GM12878 (cell line): ENCODE data around the gene SETD1A. TPM values are rescaled to one million over a fixed set of nuclear protein-coding genes. Genes with fewer than 3 reads are reported as not detected.

Experiments used
- ATAC-seq: fragments of 200-7000 bp; cut with Tn5 transposase; 3 replicates; pipeline ENCODE4 v1.9.1; 2020; ENCODE audit warnings: mild to moderate bottlenecking, moderate library complexity
- BruUV-seq: library from RNA; stranded (reverse); fragments of 400-500 nt; replicated peaks from 2 replicates; lab custom pipeline; 2021; lab: Mats Ljungman, UMichigan
- CTCF ChIA-PET: fragments of 300-600 bp; sonication (Branson Sonifier 250); formaldehyde crosslinking; extraction: SDS; loops from one replicate; lab custom pipeline; 2021; ENCODE audit warnings: inconsistent platforms; lab: Yijun Ruan, JAX
- POLR2A ChIA-PET: fragments of 350-600 bp; formaldehyde crosslinking; extraction: SDS; loops from one replicate; lab custom pipeline; 2021; ENCODE audit warnings: inconsistent platforms; lab: Charles Lee
- RAD21 ChIA-PET: fragments of 300-600 bp; sonication (Branson Sonifier 250); formaldehyde crosslinking; loops from one replicate; lab custom pipeline; 2023; ENCODE audit warnings: antibody characterized with exemption; ENCODE audit not compliant: unreplicated experiment; lab: Charles Lee
- SMC1A ChIA-PET: fragments of 300-600 bp; sonication (Branson Sonifier 250); formaldehyde crosslinking; loops from one replicate; lab custom pipeline; 2023; ENCODE audit not compliant: unreplicated experiment, uncharacterized antibody; lab: Charles Lee
- DNase-seq: peaks from one replicate; pipeline ENCODE4 v3.0.0-alpha.2; 2011; ENCODE audit warnings: low read depth, low spot score
- FAIRE-seq: peaks from 3 replicates; lab custom pipeline; 2011; peaks lifted over from hg19 to GRCh38; lab: Jason Lieb, UNC
- H2AFZ ChIP-seq: 2 replicates; pipeline ENCODE4 v1.6.0; 2011; ENCODE audit warnings: low read depth, low read length, control low read depth; ENCODE audit not compliant: control insufficient read depth
- H3K27ac ChIP-seq: 2 replicates; pipeline ENCODE4 v1.5.1; 2011; ENCODE audit warnings: control low read depth; ENCODE audit not compliant: control insufficient read depth, insufficient read depth
- H3K27me3 ChIP-seq, 2 experiments: replicated peaks in 1 of 2; 2 replicates each; pipeline versions ENCODE4 v1.6.0 to v1.6.1; 2011; ENCODE audit warnings: low read length in 1 of 2; ENCODE audit not compliant: control insufficient read depth in 2 of 2, insufficient read depth in 2 of 2
- H3K36me3 ChIP-seq, 2 experiments: 2 replicates each; pipeline ENCODE4 v1.5.1; 2011; ENCODE audit warnings: low read length in 1 of 2; ENCODE audit not compliant: control insufficient read depth in 2 of 2, insufficient read depth in 2 of 2
- H3K4me1 ChIP-seq: 2 replicates; pipeline ENCODE4 v1.6.1; 2011; ENCODE audit warnings: mild to moderate bottlenecking, low read length, moderate library complexity, mixed read lengths; ENCODE audit not compliant: control insufficient read depth, insufficient read depth
- H3K4me2 ChIP-seq: 2 replicates; pipeline ENCODE4 v1.6.0; 2011; ENCODE audit warnings: control low read depth; ENCODE audit not compliant: control insufficient read depth, insufficient read depth
- H3K4me3 ChIP-seq: fragments of 200-600 bp; sonication (generic); 2 replicates; pipeline ENCODE4 v1.5.1; 2016
- H3K79me2 ChIP-seq: 2 replicates; pipeline ENCODE4 v1.6.0; 2011; ENCODE audit warnings: low read length; ENCODE audit not compliant: control insufficient read depth, insufficient read depth
- H3K9ac ChIP-seq: 2 replicates; pipeline ENCODE4 v1.8.0; 2011; ENCODE audit warnings: low read length, control low read depth, mixed read lengths; ENCODE audit not compliant: control insufficient read depth, insufficient read depth
- H3K9me3 ChIP-seq: replicated peaks from 3 replicates; pipeline ENCODE4 v1.5.1; 2011; ENCODE audit warnings: mild to moderate bottlenecking, low read length; ENCODE audit not compliant: control insufficient read depth, insufficient read depth
- H4K20me1 ChIP-seq: 2 replicates; pipeline ENCODE4 v1.6.0; 2011; ENCODE audit not compliant: control insufficient read depth, insufficient read depth
- ATF2 ChIP-seq: IDR thresholded peaks from 2 replicates; pipeline ENCODE4 v1.6.1; 2012; ENCODE audit warnings: low read length, inconsistent platforms
- BCL11A ChIP-seq: IDR thresholded peaks from 2 replicates; pipeline ENCODE4 v1.6.1; 2011; ENCODE audit warnings: low read depth, low read length
- CBX5 ChIP-seq: sonication (generic); IDR thresholded peaks from 2 replicates; pipeline ENCODE4 v1.6.1; 2016; ENCODE audit warnings: low read depth, moderate library complexity, mild to moderate bottlenecking, inconsistent platforms
- E4F1 ChIP-seq: fragments of 450-650 bp; IDR thresholded peaks from 2 replicates; pipeline ENCODE4 v1.6.1; 2018; ENCODE audit warnings: borderline replicate concordance, mild to moderate bottlenecking; ENCODE audit not compliant: partially characterized antibody
- EZH2 ChIP-seq: IDR thresholded peaks from 2 replicates; pipeline ENCODE4 v1.6.1; 2012; ENCODE audit warnings: low read depth, mild to moderate bottlenecking, control low read depth, inconsistent platforms, low read length, borderline replicate concordance; ENCODE audit not compliant: control insufficient read depth
- HDAC2 ChIP-seq: fragments of 200-600 bp; sonication (generic); IDR thresholded peaks from 2 replicates; pipeline ENCODE4 v1.6.1; 2017
- JUNB ChIP-seq: IDR thresholded peaks from 2 replicates; pipeline ENCODE4 v1.6.1; 2016; ENCODE audit warnings: antibody characterized with exemption, mild to moderate bottlenecking
- KAT2A ChIP-seq: conservative IDR thresholded peaks from 2 replicates; pipeline ENCODE4 v1.6.1; 2011; ENCODE audit warnings: low read depth, low read length; ENCODE audit not compliant: control insufficient read depth
- KDM1A ChIP-seq: fragments of 200-600 bp; sonication (generic); IDR thresholded peaks from 2 replicates; pipeline ENCODE4 v1.6.1; 2016; ENCODE audit warnings: borderline replicate concordance
- NBN ChIP-seq: fragments of 450-650 bp; IDR thresholded peaks from 2 replicates; pipeline ENCODE4 v1.6.1; 2016
- RUNX3 ChIP-seq: IDR thresholded peaks from 2 replicates; pipeline ENCODE4 v1.6.1; 2012; ENCODE audit warnings: low read length, inconsistent platforms
- SREBF1 ChIP-seq: IDR thresholded peaks from 2 replicates; pipeline ENCODE4 v1.6.1; 2012; ENCODE audit warnings: mild to moderate bottlenecking, low read length
- TBL1XR1 ChIP-seq: IDR thresholded peaks from 2 replicates; pipeline ENCODE4 v1.6.1; 2012; ENCODE audit warnings: low read depth, low read length, improper control_type of control experiment
- TCF3 ChIP-seq: IDR thresholded peaks from 2 replicates; pipeline ENCODE4 v1.6.1; 2012; ENCODE audit warnings: low read depth, mild to moderate bottlenecking, low read length, borderline replicate concordance; ENCODE audit not compliant: insufficient read depth
- USF1 ChIP-seq: IDR thresholded peaks from 2 replicates; pipeline ENCODE4 v1.6.1; 2011; ENCODE audit warnings: borderline replicate concordance, low read depth, mild to moderate bottlenecking, moderate library complexity, mixed read lengths, low read length; ENCODE audit not compliant: insufficient read depth; ENCODE audit errors: extremely low read length
- ZNF24 ChIP-seq: fragments of 450-650 bp; IDR thresholded peaks from 2 replicates; pipeline ENCODE4 v1.6.1; 2017; ENCODE audit warnings: antibody characterized with exemption, mild to moderate bottlenecking
- WGBS: methylation state at CpG from one replicate; pipeline ENCODE4 v1.1.6; 2016; ENCODE audit warnings: low lambda C conversion rate; ENCODE audit not compliant: insufficient replicate concordance, insufficient coverage; ENCODE audit errors: missing lambda C conversion rate; 5-methylcytosine and 5-hydroxymethylcytosine counted together
- in situ Hi-C: fragments of 300-500 bp; cut with MboI; formaldehyde crosslinking; loops from 9 replicates; pipeline ENCODE4 v1.14.3; 2018; ENCODE audit warnings: mixed read lengths
- intact Hi-C: fragments of 100-400 bp; cut with micrococcal nuclease; formaldehyde crosslinking; loops from one replicate; pipeline ENCODE4 v1.14.2; 2022; ENCODE audit not compliant: unreplicated experiment
- polyA plus RNA-seq, 11 experiments: library from polyadenylated mRNA; depleted of rRNA in 4 of 11; unstranded in 6 of 11; stranded (reverse) in 5 of 11; fragments of >200 nt; fragmentation: Nextera tagmentation in 4 of 11; fragmentation: Illumina TruSeq in 1 of 11; extraction: Ambion mirVana in 4 of 11; extraction: Trizol in 1 of 11; gene quantifications; 1 replicate in 1 of 11; 2 replicates in 10 of 11; pipeline versions ENCODE4 v1.2.1 to v1.2.3, GENCODE V29; 2011 to 2016; ENCODE audit warnings: inconsistent platforms in 2 of 11, missing spikeins in 2 of 11, low read depth in 1 of 11
- total RNA-seq, 4 experiments: library from RNA; depleted of rRNA in 3 of 4; stranded (reverse); fragments of >200 nt in 3 of 4; fragmentation: Illumina TruSeq in 1 of 4; extraction: Trizol in 1 of 4; gene quantifications; 2 replicates each; pipeline versions ENCODE4 v1.2.1 to v1.2.3, GENCODE V29; 2013 to 2021
- TF ChIP-seq, protein P1 (sequence below): fragments of 450-650 bp; IDR thresholded peaks from 2 replicates; pipeline ENCODE4 v1.6.1; 2017; ENCODE audit warnings: mild to moderate bottlenecking, low read depth, inconsistent platforms; ENCODE audit not compliant: poor library complexity, severe bottlenecking

SETD1A gene
- total and polyA plus RNA-seq, 10 of the 15 experiments (the other 5 are each of a cell fraction or from before 2014, with no cell fraction given), result 0.02 to 25.9 (median 4.9) TPM

GRCh38 chr16:30996324-30996984 is 38.9 kb downstream of the SETD1A start:
- peak; percentile 10 for ATAC-seq
- ChIA-PET CTCF (interaction anchor here (0.9 to 4.3 kb wide), 3 partner anchors 11 to 42 kb away, joined by 3 to 16 read pairs (median 3); partner anchors contain the start of gene HSD3B7), SMC1A (interaction anchor here (1.0 kb wide), 1 partner anchor 11 kb away, joined by 3 read pairs; the partner anchor contains the start of gene HSD3B7), POLR2A (interaction anchor here (0.5 to 3.0 kb wide), 7 partner anchors 11 to 462 kb away, joined by 4 to 21 read pairs (median 6); partner anchors contain the start of genes HSD3B7, KAT8, ZNF646 and ZNF668), RAD21 (interaction anchor here (1.0 to 1.7 kb wide), 5 partner anchors 8 to 96 kb away, joined by 3 to 11 read pairs (median 4); partner anchors contain the start of genes ZNF646 and ZNF668)
- Histone ChIP-seq H2AFZ (peak overlapping the region; percentile 89), H3K4me1 (peaks cover 17% of the 10 kb centered on the region), H4K20me1 (no peaks in the 10 kb centered on the region), H3K9ac (peak overlapping the region; percentile 78), H3K27ac (peak overlapping the region; percentile 82), H3K4me2 (peak overlapping the region; percentile 85), H3K79me2 (no peaks in the 10 kb centered on the region; the same call in 1 of the 2 replicates), H3K9me3 (no peaks in the 10 kb centered on the region), H3K36me3 (no peaks in the 10 kb centered on the region), H3K4me3 (peak overlapping the region; percentile 97), H3K27me3 (no peaks in the 10 kb centered on the region)
- in situ Hi-C loops (loop anchor here (25.0 kb wide), 1 partner anchor 441 kb away; the partner anchor contains the start of genes COX6A2 and ZNF843), intact Hi-C loops (loop anchor here (5.0 to 10.0 kb wide), 3 partner anchors 78 to 186 kb away; partner anchors contain the start of genes FUS, ZNF646 and ZNF668)
- peak; percentile 57 for FAIRE-seq
- TSS peak; percentile 96 for BruUV-seq
- no peak for DNase-seq
- WGBS, result 2% methylated on average over 23 of the region's 23 CpGs
- TF ChIP-seq KDM1A, result no peak
- TF ChIP-seq NBN, result no peak
- no peak for TF ChIP-seq JUNB
- TF ChIP-seq ZNF24, result no peak
- no peak for TF ChIP-seq E4F1
- TF ChIP-seq TCF3, result no peak
- TF ChIP-seq ATF2, result no peak
- no peak for TF ChIP-seq HDAC2
- TF ChIP-seq, protein P1, sequence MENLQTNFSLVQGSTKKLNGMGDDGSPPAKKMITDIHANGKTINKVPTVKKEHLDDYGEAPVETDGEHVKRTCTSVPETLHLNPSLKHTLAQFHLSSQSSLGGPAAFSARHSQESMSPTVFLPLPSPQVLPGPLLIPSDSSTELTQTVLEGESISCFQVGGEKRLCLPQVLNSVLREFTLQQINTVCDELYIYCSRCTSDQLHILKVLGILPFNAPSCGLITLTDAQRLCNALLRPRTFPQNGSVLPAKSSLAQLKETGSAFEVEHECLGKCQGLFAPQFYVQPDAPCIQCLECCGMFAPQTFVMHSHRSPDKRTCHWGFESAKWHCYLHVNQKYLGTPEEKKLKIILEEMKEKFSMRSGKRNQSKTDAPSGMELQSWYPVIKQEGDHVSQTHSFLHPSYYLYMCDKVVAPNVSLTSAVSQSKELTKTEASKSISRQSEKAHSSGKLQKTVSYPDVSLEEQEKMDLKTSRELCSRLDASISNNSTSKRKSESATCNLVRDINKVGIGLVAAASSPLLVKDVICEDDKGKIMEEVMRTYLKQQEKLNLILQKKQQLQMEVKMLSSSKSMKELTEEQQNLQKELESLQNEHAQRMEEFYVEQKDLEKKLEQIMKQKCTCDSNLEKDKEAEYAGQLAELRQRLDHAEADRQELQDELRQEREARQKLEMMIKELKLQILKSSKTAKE, result no peak
- no peak for TF ChIP-seq CBX5
- no peak for TF ChIP-seq RUNX3
- no peak for TF ChIP-seq SREBF1
- no peak for TF ChIP-seq TBL1XR1
- TF ChIP-seq EZH2, result no peak
- TF ChIP-seq BCL11A, result no peak
- TF ChIP-seq KAT2A, result no peak
- TF ChIP-seq USF1, result no peak
